Neuron (in vitro differentiated cells): Measurements from ENCODE around the gene ADAMTS16.

Experiments
- H2AFZ ChIP-seq: one replicate; pipeline ENCODE4 v1.6.1; 2013; ENCODE audit warnings: low read depth, mild to moderate bottlenecking, inconsistent platforms, low read length, moderate library complexity
- H3K27me3 ChIP-seq: one replicate; pipeline ENCODE4 v1.6.1; 2013; ENCODE audit warnings: low read length; ENCODE audit not compliant: insufficient read depth
- H3K36me3 ChIP-seq: one replicate; pipeline ENCODE4 v1.6.1; 2013; ENCODE audit warnings: low read length; ENCODE audit not compliant: insufficient read depth
- H3K4me1 ChIP-seq: one replicate; pipeline ENCODE4 v1.6.1; 2013; ENCODE audit warnings: low read length; ENCODE audit not compliant: insufficient read depth
- H3K4me3 ChIP-seq: 2 replicates; pipeline ENCODE4 v1.5.1; 2013; ENCODE audit warnings: mild to moderate bottlenecking, low read length, moderate library complexity
- H3K9me3 ChIP-seq: one replicate; pipeline ENCODE4 v1.6.1; 2013; ENCODE audit warnings: low read length

ADAMTS16 gene

DNA sequence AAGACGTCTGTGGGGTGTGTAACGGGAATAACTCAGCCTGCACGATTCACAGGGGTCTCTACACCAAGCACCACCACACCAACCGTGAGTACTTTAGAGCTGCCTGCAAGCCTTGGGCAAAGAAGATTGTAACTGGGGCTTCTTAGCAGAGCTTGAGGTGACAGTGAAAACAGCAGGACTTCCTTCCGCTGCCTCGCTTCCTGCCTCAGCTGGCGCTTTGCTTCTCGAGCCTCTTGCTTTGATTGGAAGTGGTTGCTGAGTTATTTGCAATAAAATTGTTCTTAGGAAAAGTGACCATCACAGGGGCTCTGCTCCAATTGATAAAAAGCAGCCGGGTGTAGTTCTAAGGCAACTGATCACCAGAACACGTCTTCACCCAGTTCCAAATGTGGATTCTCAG lies 99.1 kb downstream of the ADAMTS16 start:
- Histone ChIP-seq H3K27me3 (no peaks in the 10 kb centered on the region), H3K36me3 (no peaks in the 10 kb centered on the region), H3K9me3 (no peaks in the 10 kb centered on the region), H2AFZ (no peak overlapping the region), H3K4me1 (no peaks in the 10 kb centered on the region), H3K4me3 (no peak overlapping the region)

DNA sequence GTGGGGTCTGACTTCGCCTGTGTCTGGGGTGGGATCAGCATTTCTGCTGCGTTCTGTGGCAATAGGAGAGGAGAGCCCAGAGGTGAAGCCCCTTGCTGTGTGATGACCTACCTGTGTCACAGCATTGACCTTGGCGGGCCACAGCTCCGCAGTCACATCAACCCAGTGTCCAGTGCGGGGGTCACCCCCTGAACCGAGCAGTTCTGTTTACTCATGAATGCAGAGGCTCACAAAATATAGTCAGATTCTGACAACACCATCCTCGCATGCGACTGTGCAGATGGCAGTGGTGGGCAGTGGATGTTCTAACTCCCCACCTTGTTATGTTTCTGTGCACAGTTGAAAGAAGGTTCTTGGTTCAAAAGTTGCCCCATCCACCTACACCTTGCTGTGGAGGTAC lies 100.1 kb downstream of the ADAMTS16 start:
- H3K4me3 ChIP-seq = no peak overlapping the region
- H2AFZ ChIP-seq = no peak overlapping the region
- H3K27me3 ChIP-seq = no peaks in the 10 kb centered on the region
- no peaks in the 10 kb centered on the region for H3K36me3 ChIP-seq
- no peaks in the 10 kb centered on the region for H3K9me3 ChIP-seq
- no peaks in the 10 kb centered on the region for H3K4me1 ChIP-seq

DNA sequence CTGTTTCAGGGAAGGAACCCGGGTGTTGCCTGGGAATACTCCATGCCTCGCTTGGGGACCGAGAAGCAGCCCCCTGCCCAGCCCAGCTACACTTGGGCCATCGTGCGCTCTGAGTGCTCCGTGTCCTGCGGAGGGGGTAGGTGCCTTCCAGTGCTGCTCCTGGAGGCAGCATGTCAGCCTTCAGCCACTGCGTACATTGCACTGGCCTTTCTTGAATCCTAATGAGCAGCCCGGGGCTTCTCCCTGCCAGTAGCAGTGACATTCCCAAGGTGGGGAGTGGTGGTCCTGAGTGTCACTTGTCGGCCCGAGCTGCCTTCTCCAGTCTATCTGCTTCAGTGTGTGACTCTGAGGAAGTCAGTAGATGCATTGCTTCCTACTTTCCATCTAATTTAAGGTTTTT lies 101.9 kb downstream of the ADAMTS16 start:
- Histone ChIP-seq H2AFZ (no peak overlapping the region), H3K9me3 (no peaks in the 10 kb centered on the region), H3K4me3 (no peak overlapping the region), H3K36me3 (no peaks in the 10 kb centered on the region), H3K4me1 (no peaks in the 10 kb centered on the region), H3K27me3 (no peaks in the 10 kb centered on the region)

DNA sequence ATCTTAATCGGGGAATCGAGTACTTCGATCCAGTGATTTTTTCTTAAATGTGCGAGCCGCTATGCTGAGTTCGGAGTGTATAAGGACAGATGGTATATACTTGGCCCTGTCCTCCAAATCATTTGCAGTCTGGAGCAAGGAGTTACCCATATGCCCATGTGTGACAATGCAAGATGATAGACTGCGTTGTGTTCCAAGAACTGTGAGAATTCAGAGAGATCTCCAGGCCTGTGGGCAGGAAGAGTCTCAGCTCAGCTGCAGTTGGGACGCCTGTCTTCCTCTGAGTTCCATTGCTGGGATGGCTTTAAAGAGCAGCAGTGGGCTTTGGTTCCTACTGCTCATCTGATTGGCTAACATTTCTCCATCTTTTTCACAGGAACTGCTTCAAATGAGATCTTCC lies 106.6 kb downstream of the ADAMTS16 start:
- Histone ChIP-seq H3K36me3 (no peaks in the 10 kb centered on the region), H3K4me3 (no peak overlapping the region), H2AFZ (no peak overlapping the region), H3K4me1 (no peaks in the 10 kb centered on the region), H3K9me3 (no peaks in the 10 kb centered on the region), H3K27me3 (peaks cover 4% of the 10 kb centered on the region)

DNA sequence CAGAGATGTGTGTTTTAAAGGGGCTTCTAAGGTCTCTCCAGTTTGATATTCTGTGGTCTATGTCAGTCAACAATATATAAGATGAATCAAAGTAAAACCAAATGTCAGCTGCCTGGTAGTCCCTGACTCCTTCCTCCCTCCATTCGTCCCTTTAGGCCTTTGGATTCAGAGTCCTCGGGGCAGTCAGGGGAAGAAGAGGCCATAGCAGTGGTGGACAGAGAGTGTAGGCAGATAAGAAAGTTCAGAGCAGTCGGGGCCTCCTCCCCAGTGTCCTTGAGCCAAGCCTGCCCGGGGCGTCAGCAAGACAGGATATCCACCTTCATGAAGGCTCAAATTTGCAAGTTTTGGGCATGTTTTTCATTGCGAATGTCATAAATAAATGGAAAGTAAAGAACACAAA lies 110.6 kb downstream of the ADAMTS16 start:
- Histone ChIP-seq H3K4me1 (no peaks in the 10 kb centered on the region), H3K36me3 (no peaks in the 10 kb centered on the region), H3K4me3 (no peak overlapping the region), H3K27me3 (peaks cover 4% of the 10 kb centered on the region), H2AFZ (no peak overlapping the region), H3K9me3 (no peaks in the 10 kb centered on the region)

DNA sequence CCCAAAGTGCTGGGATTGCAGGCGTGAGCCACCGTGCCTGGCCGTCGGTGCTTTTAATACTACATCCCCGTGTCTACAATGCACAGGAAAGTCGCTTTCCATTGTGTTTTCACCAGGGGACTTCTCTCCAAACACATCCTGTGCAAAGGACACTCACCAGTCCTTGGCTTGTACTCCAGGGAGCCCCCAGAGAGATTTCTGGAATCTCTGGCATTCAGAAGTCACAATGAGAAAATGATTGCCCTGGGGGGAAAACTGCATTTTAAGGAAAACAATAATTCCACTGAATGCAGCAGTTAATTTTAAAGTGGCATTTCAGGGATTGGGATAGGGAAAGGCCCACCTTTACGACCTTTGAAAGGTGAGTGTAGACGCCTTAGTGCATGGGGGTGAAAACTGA lies 112.0 kb downstream of the ADAMTS16 start:
- H3K36me3 ChIP-seq = no peaks in the 10 kb centered on the region
- peaks cover 4% of the 10 kb centered on the region for H3K27me3 ChIP-seq
- H3K4me1 ChIP-seq = no peaks in the 10 kb centered on the region
- H3K9me3 ChIP-seq = no peaks in the 10 kb centered on the region
- no peak overlapping the region for H2AFZ ChIP-seq
- H3K4me3 ChIP-seq = no peak overlapping the region

DNA sequence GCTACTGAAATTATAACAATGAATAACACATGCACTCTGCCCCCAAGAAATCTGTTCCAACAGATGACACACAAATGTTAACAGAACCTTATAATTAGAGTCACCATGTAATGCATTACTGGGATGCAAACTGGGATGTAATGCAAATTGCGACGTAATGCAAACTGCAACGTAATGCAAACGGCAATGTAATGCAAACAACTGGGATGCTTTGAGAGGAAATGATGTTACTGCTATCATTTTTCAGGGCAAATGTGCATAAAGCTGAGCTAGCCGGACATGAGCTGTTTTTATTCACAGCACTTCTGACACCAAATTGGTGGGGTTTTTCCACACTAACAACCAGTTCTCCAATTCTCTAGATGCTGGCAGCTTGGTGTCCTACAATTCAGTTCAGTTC lies 117.2 kb downstream of the ADAMTS16 start:
- Histone ChIP-seq H3K4me3 (no peak overlapping the region), H2AFZ (no peak overlapping the region), H3K27me3 (no peaks in the 10 kb centered on the region), H3K36me3 (no peaks in the 10 kb centered on the region), H3K4me1 (peaks cover 5% of the 10 kb centered on the region), H3K9me3 (no peaks in the 10 kb centered on the region)

DNA sequence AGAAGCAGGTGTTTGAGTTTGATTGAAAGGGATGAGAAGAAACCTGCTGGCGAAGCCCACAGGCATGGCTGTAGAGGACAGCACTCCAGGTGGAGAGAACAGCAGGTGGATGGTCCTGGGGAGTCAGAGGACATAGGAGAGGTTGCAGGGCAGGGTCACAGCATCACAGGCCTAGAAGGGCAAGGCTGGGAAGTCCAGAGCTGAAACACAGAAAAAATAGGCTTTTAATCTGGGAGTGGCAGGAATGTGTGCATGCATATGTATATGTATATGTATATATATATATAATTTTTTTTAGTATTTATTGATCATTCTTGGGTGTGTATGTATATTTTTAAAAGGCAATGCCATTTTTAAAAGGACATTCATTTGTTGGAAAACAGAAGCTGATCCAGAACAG lies 118.4 kb downstream of the ADAMTS16 start:
- peaks cover 5% of the 10 kb centered on the region for H3K4me1 ChIP-seq
- no peaks in the 10 kb centered on the region for H3K27me3 ChIP-seq
- no peaks in the 10 kb centered on the region for H3K9me3 ChIP-seq
- no peak overlapping the region for H2AFZ ChIP-seq
- H3K4me3 ChIP-seq = no peak overlapping the region
- no peaks in the 10 kb centered on the region for H3K36me3 ChIP-seq

DNA sequence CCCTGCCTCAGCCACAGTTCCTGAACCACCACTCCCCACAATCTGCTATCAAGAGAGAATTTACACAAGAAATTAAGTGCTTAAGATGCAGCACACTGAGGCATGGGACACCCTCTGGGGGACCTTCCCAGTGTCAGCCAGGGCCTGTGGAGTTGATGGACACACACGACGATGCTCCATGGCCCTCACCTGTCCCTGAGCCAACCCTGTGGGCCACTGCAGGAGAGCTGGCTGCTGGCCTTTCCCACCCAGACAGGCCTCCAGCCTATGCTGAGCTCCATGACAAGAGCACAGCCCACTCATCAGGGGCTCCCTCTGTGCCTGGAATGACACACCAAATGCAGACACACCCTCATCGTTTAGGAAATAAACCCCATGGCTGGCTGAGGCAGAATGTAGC lies 124.6 kb downstream of the ADAMTS16 start:
- no peaks in the 10 kb centered on the region for H3K27me3 ChIP-seq
- H3K9me3 ChIP-seq = no peaks in the 10 kb centered on the region
- peaks cover 8% of the 10 kb centered on the region for H3K4me1 ChIP-seq
- no peaks in the 10 kb centered on the region for H3K36me3 ChIP-seq
- H2AFZ ChIP-seq = no peak overlapping the region
- H3K4me3 ChIP-seq = no peak overlapping the region

DNA sequence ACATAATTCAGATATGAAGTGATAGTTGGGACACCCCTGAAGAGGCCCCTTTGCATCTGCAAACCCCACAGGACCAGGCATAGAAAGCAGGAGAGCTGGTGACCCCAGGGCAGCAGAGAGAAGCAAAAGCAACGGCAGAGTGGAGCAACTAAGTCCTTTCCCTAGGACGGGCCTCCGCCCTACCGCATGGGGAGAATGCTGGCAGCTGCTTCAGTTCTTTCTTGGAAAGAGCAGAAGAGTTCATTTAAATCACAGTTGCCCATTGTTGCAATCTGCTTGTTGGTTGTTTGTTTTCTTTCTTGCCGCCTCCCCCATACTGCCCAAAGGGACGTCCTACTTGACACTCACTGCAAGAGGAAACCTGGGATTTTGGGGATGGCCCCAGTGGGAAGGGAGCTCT lies 126.2 kb downstream of the ADAMTS16 start:
- H2AFZ ChIP-seq = no peak overlapping the region

DNA sequence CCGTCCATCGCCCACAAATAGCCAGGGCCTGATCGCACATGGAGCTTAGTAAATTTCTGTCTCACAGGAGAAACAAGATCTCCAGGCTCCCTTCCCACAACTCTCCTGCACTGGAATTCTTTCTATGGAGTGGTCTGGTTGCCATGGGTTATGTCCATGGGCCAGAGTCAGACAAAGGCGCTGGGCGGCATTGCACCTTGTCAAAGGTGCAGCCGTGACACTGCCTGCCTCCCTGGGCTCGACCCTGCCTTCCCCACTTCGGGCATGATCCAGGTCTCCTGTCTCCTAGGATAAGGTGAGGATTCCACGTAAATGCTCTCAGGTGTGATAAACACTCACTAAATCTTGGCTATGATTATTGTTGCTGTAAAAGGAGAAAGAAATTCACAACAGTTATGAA lies 130.0 kb downstream of the ADAMTS16 start:
- H3K36me3 ChIP-seq = no peaks in the 10 kb centered on the region
- H3K4me1 ChIP-seq = peaks cover 29% of the 10 kb centered on the region
- no peak overlapping the region for H2AFZ ChIP-seq
- no peaks in the 10 kb centered on the region for H3K27me3 ChIP-seq
- H3K9me3 ChIP-seq = no peaks in the 10 kb centered on the region
- no peak overlapping the region for H3K4me3 ChIP-seq

More for the DNA sequence above, 126.2 kb downstream of the ADAMTS16 start:
- H3K4me1 ChIP-seq = peaks cover 19% of the 10 kb centered on the region
- H3K9me3 ChIP-seq = no peaks in the 10 kb centered on the region
- H3K27me3 ChIP-seq = no peaks in the 10 kb centered on the region
- H3K36me3 ChIP-seq = no peaks in the 10 kb centered on the region
- no peak overlapping the region for H3K4me3 ChIP-seq

DNA sequence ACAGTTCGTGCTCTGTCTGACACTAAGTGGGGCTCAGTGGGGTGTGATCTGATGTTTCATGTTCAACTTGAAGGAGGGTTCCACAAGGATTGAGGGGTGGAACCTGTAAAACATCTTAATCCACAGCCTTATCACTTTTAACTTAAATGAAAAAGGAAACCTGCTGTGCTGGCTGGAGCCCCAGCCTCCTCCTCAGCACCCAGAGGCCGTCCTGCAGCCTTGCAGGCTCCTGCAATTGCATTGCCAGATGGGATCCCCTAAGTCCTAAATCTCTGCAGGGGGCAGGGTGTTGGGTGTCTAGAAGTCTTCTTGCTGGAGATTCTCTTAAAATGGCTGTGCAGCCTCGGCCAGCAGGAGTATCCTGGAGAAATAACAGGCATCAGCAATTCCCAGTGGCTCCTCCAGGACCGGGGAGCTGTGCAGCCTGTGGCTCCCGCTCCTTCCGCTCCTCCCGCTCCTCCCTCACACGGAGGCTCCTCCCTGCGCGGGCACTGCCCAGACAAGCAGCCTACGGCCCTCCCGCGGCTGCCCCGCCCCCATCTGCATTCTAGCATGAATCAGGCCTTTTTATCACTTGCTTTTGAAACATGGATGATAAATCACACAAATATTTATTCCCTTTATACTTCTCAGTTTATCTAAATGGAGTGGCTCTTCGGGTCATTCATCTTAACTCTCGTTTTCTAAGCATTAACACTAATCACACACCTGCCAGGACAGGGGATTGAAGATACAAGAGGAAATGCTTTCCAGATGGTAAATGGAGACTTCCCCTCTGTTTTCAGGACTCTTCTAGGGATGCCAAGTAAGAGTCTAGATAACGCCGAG lies 131.0 kb downstream of the ADAMTS16 start:
- H3K4me3 ChIP-seq = peak overlapping the region; percentile 16
- peak overlapping the region; percentile 4 for H2AFZ ChIP-seq
- no peaks in the 10 kb centered on the region for H3K36me3 ChIP-seq
- no peaks in the 10 kb centered on the region for H3K27me3 ChIP-seq
- no peaks in the 10 kb centered on the region for H3K9me3 ChIP-seq
- H3K4me1 ChIP-seq = peaks cover 29% of the 10 kb centered on the region

DNA sequence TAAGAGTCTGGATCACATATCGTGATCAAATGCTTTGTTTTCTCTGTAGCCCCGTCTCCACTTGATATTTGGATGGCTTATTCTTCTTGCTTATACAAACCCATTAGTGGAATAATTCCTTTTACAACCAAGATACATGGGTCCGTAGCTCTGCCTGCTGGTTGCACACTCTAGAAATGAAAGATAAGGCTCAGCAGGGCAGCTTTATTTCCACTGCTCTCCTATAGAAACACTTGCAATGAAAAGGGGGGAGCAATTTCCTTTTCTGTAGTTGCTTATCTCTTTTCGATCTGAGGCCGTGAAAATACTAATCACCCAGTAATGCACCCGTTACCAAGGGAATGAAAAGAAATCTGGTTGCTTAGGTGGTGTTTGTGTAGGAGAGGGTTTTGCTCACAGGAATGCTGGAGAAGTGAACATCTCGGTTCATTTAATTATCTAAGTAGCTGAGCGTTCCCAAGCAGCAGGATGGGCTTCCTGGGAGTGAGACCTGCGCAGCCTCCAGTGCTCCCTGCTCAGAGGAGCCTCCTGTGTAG lies 131.7 kb downstream of the ADAMTS16 start:
- peak overlapping the region; percentile 4 for H2AFZ ChIP-seq
- no peaks in the 10 kb centered on the region for H3K36me3 ChIP-seq
- H3K9me3 ChIP-seq = no peaks in the 10 kb centered on the region
- H3K27me3 ChIP-seq = no peaks in the 10 kb centered on the region
- peak overlapping the region; percentile 16 for H3K4me3 ChIP-seq
- H3K4me1 ChIP-seq = peaks cover 28% of the 10 kb centered on the region

DNA sequence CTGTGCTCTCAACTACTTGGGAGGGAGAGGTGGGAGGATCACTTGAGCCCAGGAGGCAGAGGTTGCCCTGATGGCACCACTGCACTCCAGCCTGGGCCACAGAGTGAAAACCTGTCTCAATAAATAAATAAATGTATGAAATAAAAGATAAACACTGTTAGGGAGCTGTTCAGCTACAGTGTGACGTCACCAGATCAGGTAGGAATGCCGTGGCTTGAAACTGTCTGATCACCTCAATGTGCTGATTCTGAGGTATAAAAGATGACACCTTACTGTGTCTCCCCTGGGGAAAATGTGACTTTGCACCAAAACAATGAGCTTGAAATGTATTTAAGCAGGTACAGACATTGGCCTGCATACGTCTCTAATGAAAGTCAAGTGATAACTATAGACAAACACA lies 133.3 kb downstream of the ADAMTS16 start:
- no peaks in the 10 kb centered on the region for H3K27me3 ChIP-seq
- peaks cover 34% of the 10 kb centered on the region for H3K4me1 ChIP-seq
- no peaks in the 10 kb centered on the region for H3K36me3 ChIP-seq
- no peak overlapping the region for H3K4me3 ChIP-seq
- H3K9me3 ChIP-seq = no peaks in the 10 kb centered on the region
- no peak overlapping the region for H2AFZ ChIP-seq
